NCI-H146 treated with DMSO at 0.1 percent for 48 hours (cell line): Measurements from ENCODE around the gene CRYBA2.

ENCODE experiments used
- DNase-seq: peaks from one replicate; lab custom pipeline; 2025; ENCODE audit not compliant: unreplicated experiment; lab: John Stamatoyannopoulos, UW

The CRYBA2 gene

GRCh38 chr2:218993345-218994315 lies at the start of gene CRYBA2:
Gene CRYBA2 (minus strand): TSS chr2:218993422. CDS start chr2:218993176, 246 bp downstream.
- DNase-seq = peak; percentile 31

- no peak for DNase-seq
These were observed 49.5 kb upstream of the CRYBA2 start for GRCh38 chr2:219042750-219043149.

DNA sequence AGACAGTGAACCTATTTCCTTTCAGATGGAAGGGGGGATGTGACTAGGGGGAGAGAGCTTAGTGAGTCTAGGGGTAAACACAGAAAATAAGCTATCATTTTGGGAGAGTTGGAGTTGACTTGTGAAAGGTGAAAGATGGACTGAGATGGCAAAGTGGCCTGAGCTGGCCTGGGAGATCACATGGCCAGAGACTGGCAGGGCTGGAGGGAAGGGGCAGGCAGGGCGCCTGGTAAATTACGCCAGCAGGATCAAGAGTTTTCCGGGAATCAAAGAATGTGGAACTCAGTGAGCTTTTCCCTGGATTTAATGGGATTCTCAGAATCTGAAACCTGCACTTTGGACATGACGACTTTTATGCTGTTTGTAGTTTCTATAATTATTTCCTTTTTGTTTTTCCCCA lies 48.9 kb upstream of the CRYBA2 start:
- no peak for DNase-seq

GRCh38 chr2:219041252-219041651 lies 48.0 kb upstream of the CRYBA2 start, which contains the start of gene CFAP65:
Gene CFAP65 (minus strand): TSS chr2:219041516. CDS start chr2:219039048, 2,468 bp downstream.
- no peak for DNase-seq

- DNase-seq = no peak
These were observed 45.4 kb upstream of the CRYBA2 start for GRCh38 chr2:219038600-219038999.

DNA sequence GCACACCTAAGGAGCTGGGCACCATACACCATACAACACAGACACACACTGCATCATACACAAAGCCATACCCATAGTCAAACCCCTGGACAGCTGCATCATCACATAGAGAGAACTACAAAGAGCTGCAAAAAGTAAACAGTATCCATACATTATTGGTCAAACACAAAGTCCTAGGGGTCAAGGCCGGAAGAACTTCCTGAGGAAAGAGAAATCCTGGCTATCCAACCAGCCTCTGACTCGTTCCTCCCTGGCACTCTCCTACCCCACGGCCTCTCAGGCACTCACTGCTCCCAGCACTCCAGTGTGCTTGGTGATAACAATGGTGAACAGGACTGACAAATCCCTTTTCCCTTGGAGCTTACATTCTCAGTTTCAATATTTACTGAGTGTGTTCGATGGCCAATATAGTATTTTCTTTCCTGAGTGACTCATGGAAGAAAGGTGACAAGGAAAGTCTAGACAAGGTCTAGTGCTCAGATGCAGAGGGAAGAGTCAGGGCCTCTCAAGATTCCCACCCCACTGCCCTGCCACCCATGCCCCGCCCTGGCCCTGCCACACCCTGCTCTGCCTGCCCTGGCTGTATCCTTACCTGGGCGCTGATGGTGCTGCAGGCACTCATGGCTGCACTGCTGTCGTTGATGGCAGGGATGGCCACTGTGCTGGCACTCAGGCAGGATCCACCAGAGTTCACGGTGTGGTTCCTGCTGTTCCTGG lies 44.7 kb upstream of the CRYBA2 start:
- DNase-seq = no peak

DNA sequence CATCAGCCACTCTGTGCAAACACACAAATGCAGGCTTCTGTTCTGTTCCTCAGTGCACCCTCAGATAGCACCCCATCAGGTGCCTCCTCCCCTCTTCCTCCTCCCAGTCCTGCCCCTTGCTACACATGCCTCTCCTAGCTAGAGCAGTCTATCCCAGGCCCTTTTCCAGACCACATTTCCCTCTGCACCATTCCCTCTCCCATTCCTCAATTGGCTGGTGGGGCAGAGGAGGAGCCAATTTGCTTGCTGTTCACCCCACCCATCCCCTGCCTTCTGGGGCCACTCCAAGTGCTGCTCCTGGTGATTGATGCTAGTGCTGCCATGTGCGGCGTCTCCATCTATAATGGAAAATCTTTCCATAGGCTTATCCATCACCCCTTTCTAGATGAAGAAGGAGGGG lies 42.7 kb upstream of the CRYBA2 start:
- DNase-seq = no peak

DNA sequence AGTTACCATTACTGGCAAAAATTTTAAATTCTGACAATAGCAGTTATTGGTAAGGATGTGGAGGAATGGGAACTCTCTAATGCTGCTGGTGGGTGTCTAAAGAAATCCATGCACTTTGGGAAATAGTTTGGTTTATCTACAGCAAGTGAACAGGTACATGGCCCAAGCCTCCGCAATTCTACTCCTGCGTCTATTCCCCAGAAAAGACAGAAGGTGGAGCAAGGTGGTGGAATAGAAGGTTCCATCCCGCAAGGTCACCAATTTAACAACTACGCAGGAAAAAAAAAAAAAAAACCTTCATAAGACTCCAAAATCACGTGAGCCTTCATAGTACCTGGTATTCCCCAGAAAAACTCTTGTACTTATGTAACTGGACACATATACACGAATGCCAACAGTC lies 41.6 kb upstream of the CRYBA2 start:
- no peak for DNase-seq

DNA sequence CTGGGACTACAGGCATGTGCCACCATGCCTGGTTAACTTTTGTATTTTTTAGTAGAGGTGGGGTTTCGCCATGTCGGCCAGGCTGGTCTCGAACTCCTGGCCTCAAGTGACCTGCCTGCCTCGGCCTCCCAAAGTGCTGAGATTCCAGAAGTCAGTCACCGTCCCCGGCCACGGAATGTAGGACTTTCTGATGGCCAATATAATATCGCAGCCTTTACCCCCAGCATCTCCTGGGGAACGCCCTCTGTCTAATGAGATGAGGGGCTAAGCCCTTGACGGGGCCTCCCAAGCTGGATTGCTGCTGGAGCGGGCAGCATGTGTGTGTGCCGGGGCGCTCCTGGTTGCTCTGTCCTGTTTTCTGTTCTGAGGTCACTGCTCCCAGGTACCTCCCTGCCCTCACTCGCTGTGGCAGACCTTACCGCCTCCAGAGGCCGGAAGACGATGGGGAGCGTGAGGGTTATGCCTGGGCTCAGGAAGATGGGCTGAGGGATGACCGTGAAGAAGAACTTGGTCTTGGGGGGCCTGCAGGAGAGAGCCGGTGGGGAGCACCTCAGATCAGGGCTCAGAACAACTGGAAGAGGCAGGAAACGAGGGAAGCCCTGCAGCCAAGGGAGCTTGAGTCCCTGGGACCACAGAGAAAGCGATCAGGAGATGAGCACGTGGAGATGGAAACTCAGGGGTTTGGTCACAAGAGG lies 39.0 kb upstream of the CRYBA2 start:
- DNase-seq = no peak

DNA sequence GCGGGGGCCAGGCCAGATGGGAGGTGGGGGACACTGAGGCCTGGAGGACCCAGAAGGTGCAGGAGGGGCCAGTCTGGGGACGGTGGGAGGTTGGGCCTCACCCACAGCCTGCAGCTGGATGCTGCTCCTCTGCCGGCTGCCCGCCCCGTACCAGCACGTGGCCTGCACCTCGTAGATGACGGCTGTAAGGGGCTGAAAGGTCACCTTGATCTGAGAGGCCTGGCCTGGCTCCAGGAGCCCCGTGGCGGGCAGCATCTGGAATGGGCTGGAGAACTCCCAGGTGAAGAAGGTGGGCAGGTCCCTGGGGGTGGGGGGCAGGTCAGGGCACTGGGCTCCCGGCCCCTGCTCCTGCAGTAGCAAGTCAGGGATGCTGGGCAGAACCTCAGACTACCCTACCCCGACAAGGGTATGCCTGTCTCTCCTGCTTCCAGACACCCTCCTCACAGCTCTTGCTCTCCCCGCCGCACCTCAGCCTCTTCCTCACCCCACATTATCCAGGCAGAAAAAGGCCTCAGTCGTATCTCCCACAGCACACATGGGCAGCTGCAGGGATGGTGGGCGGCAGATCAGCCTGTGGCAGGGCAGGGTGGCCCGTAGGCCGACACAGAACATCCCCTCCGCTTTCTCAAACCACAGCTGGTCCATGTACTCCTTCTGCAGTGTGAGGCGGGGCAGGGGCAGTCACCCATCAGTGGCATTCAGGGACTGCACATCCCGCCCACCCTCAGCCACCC lies 38.0 kb upstream of the CRYBA2 start:
- no peak for DNase-seq

GRCh38 chr2:219030177-219030940 lies 37.1 kb upstream of the CRYBA2 start:
- no peak for DNase-seq

GRCh38 chr2:219029829-219030165 lies 36.6 kb upstream of the CRYBA2 start:
- peak; percentile 30 for DNase-seq

GRCh38 chr2:219028996-219029828 lies 36.0 kb upstream of the CRYBA2 start:
- no peak for DNase-seq

- DNase-seq = no peak
These were observed 34.9 kb upstream of the CRYBA2 start for GRCh38 chr2:219028141-219028540.

DNA sequence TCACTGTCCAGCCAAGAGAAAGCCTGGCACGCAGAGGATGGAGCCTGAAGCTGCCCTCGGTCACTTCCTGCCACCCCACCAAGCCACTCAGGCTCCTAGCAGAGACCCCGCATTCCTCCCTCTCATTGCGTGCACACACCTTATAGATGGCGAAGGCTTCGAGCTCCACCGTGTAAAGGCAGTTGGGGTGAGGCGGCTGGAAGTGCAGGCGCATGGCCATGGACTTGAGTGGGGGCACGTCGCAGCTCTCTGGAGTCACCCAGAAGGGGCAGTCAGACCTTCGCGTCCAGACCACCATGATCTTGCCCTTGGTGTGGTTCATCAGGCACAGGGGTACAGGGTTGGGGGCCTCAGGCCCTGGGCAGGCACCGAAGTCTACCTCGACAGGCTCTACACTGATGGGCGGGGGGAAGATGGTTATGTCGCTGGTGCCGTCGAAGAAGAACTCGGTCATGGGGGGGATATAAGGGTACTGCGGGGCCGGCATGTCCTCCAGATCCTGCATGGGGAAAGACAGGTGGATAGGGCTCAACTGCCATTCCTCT lies 34.4 kb upstream of the CRYBA2 start:
- DNase-seq = no peak

- no peak for DNase-seq
These were observed 33.7 kb upstream of the CRYBA2 start for GRCh38 chr2:219026946-219027345.

- DNase-seq = no peak
These were observed 32.7 kb upstream of the CRYBA2 start for GRCh38 chr2:219025637-219026585.

- DNase-seq = no peak
These were observed 30.8 kb upstream of the CRYBA2 start for GRCh38 chr2:219024059-219024458.
